ENCODE measurements around the gene FAM20A.

FAM20A gene

GRCh38 chr17:68489919-68490318 is 111.2 kb downstream of the FAM20A start:
- DNase-seq, result no peak

Measured in fibroblast of skin of right biceps (primary cell).